ENCODE measurements around the gene RSRP1. TPM values are rescaled to one million over a fixed set of nuclear protein-coding genes. Genes with fewer than 3 reads are reported as not detected.

Gene RSRP1
- total RNA-seq, 1 experiment from 2014 or later: 55.1 TPM

DNA sequence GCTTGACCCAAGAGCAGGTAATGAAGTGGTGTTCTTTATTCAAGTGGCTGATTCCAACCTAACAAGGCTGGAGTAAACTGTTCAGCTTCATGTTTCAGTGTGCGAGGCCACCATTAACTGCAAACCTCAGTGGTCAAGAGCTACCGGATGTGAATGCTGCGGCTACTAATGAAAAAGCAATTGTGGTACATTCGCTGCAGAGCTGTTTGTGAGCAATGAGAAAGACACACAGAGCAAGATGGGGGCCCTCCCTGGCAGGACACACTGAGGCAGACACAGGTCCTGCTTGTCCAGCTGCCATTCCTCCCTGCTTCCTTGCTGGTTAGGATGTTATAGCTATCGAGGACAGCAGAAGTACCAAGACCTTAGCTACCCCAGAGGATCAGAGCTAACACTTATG, 41.1 kb downstream of the RSRP1 start:
- no peaks in the 10 kb centered on the region for H3K23me2 ChIP-seq (ENCODE audit: insufficient read length, low read depth, low read length, poor library complexity, severe bottlenecking)
- no peak overlapping the region for H2BK120ac ChIP-seq (ENCODE audit: low read depth, low read length, poor library complexity, severe bottlenecking)
- H2BK15ac ChIP-seq (ENCODE audit: low read depth, low read length): no peak overlapping the region
- no peak overlapping the region for H3K14ac ChIP-seq (ENCODE audit: insufficient read depth, low read length)
- WGBS (ENCODE audit: extremely low coverage, insufficient read length, low lambda C conversion rate): no CpG with 5 or more reads among the region's 5 CpGs
- Mint-ChIP-seq H3K36me3 (ENCODE audit: insufficient read depth in 1 of 3, low read depth in 3 of 3) (no peaks in the 10 kb centered on the region), H3K27ac (no peak overlapping the region), H3K9me3 (no peaks in the 10 kb centered on the region; a peak in 1 of 5 replicates), H3K4me1 (peaks cover 10 to 19% of the 10 kb centered on the region in 2 experiments), H3K27me3 (ENCODE audit: low read depth) (no peaks in the 10 kb centered on the region), H3K4me3 (no peak overlapping the region)
- H4K8ac ChIP-seq (replicated peaks; ENCODE audit: insufficient read length, low read depth, low read length): no peak overlapping the region
- H4K5ac ChIP-seq (ENCODE audit: insufficient read length, low read depth, low read length): no peak overlapping the region
- no peaks in the 10 kb centered on the region for H3K79me2 ChIP-seq (ENCODE audit: insufficient read depth, low read length)
- no peak overlapping the region for H3K9ac ChIP-seq (ENCODE audit: extremely low read depth, insufficient read length, low read length)
- H3K4me1 ChIP-seq (ENCODE audit: insufficient read depth, low read length): no peaks in the 10 kb centered on the region
- H3K56ac ChIP-seq (ENCODE audit: insufficient read length, low read depth, low read length): no peak overlapping the region
- H2AK5ac ChIP-seq (ENCODE audit: insufficient read length, low read length): no peak overlapping the region
- no peak overlapping the region for H3T11ph ChIP-seq (ENCODE audit: low read length)
- H2BK12ac ChIP-seq (ENCODE audit: insufficient read length, low read depth, low read length): no peak overlapping the region
- no peaks in the 10 kb centered on the region for H3K79me1 ChIP-seq (ENCODE audit: insufficient read depth, low read depth, low read length, poor library complexity, severe bottlenecking)
- H4K91ac ChIP-seq (ENCODE audit: insufficient read length, low read depth, low read length): no peak overlapping the region
- no peak overlapping the region for H3K4ac ChIP-seq (ENCODE audit: low read depth, low read length)
- no peak for DNase-seq
- H3K27me3 ChIP-seq (ENCODE audit: insufficient read depth, low read length): no peaks in the 10 kb centered on the region
- H2AFZ ChIP-seq (ENCODE audit: low read length): no peak overlapping the region
- no peak overlapping the region for H3K4me2 ChIP-seq (ENCODE audit: insufficient read depth, insufficient read length, low read length)
- no peak overlapping the region for H3K18ac ChIP-seq (ENCODE audit: insufficient read length, low read depth, low read length)
- no peak overlapping the region for H3K27ac ChIP-seq (ENCODE audit: insufficient read length, low read depth, low read length)
- H2BK5ac ChIP-seq (ENCODE audit: insufficient read length, low read length): no peak overlapping the region
- no peaks in the 10 kb centered on the region for H4K20me1 ChIP-seq (ENCODE audit: control insufficient read depth, insufficient read depth, insufficient read length)
- no peak overlapping the region for H3K23ac ChIP-seq (ENCODE audit: insufficient read length, low read depth, low read length)
- H3K9me3 ChIP-seq (ENCODE audit: control insufficient read depth, low read depth, low read length): no peaks in the 10 kb centered on the region
- TF ChIP-seq, protein P1, sequence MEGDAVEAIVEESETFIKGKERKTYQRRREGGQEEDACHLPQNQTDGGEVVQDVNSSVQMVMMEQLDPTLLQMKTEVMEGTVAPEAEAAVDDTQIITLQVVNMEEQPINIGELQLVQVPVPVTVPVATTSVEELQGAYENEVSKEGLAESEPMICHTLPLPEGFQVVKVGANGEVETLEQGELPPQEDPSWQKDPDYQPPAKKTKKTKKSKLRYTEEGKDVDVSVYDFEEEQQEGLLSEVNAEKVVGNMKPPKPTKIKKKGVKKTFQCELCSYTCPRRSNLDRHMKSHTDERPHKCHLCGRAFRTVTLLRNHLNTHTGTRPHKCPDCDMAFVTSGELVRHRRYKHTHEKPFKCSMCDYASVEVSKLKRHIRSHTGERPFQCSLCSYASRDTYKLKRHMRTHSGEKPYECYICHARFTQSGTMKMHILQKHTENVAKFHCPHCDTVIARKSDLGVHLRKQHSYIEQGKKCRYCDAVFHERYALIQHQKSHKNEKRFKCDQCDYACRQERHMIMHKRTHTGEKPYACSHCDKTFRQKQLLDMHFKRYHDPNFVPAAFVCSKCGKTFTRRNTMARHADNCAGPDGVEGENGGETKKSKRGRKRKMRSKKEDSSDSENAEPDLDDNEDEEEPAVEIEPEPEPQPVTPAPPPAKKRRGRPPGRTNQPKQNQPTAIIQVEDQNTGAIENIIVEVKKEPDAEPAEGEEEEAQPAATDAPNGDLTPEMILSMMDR (conservative IDR thresholded peaks at IDR 0.05): no peak
- no peak overlapping the region for H2BK20ac ChIP-seq (ENCODE audit: low read depth, low read length, poor library complexity, severe bottlenecking)
